Daoy (cell line): Measurements from ENCODE around the gene MCF2L. TPM values are rescaled to one million over a fixed set of nuclear protein-coding genes. Genes with fewer than 3 reads are reported as not detected.

Experiments
- DNase-seq: peaks from one replicate; pipeline ENCODE4 v3.0.0-alpha.2; 2015; ENCODE audit warnings: low read depth
- total RNA-seq: library from RNA; depleted of rRNA; stranded (reverse); fragments of >200 nt; shearing (Covaris generic); gene quantifications from 2 replicates; pipeline ENCODE4 v1.2.3, GENCODE V29; 2014

MCF2L gene
- total RNA-seq, 1 experiment from 2014 or later: 11.3 TPM

DNA sequence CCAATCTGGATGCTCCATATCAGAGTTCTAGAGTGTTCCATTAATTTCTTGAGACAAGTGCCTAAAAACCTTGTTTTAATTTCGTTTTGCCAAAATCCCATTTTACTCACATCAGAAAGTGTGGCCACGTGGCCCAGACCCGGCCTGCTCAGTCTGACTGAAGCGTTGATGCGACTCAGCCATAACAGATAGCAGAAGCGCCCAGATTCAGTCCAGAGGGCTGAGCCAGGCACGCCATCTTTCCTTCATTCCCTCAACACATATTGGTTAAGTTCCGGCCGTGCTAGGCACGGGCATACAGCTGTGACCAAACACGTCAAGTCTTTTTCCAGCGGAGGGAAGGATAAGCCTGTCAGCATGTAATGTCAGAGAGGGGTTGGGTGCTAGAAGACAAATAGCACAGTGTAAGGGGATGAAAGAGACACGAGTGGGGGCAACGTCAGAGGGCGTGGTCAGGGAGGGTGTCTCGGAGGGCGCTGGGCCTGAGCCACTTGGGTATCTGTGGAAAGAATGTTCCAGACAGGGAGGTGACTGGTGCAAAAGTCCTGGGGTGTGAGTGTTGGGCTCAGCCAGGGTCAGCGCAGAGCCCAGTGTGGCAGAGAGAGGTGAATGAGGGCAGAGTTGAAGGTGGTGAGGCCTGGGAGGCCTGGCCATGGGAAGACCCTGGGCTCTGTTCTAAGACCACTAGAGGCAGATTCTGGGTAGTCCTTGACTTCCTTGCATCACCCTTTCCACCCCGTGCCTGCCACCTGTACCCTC lies 156.7 kb downstream of the MCF2L start:
- no peak for DNase-seq

DNA sequence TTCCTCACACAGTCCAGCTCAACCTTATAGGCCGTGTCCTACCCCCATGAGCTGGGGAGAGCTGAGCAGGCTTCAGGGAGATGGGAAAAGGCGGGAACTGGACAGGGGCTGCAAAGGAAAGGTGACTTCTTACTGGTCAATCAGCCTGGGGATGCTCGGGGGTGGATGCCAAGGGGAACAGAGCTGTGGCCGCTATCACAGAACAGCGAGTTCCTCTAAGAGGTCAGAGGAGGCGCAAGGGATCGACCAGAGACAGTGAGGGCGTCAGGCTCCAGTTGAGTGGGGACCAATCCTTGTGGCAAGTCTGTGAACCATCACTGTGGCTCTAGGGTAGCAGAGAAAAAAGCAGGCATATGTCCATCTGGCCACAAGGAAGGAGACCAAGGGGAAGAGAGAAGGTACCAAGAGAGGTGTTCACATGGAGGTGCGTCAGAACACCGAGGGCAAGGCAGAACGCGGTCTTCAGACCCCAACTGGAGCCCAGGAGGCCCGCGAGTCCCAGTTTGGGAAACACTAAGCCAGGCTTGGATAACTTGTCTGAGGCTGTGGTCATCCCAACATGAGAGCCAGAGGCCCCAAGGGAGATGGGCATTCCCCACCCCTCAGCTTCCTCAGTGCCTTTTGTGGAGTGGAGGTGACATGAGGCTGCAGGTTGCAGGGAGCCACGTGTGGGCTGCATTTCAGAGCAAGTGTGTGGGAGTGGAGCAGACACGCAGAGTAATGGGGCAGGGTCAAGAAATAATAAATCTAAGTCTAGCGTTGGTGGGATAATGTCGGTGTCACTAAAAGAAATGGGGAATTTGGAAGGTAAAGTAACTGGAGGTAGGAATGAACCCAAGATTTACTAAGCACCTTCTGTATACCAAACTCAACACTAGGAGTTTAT lies 157.5 kb downstream of the MCF2L start:
- no peak for DNase-seq

DNA sequence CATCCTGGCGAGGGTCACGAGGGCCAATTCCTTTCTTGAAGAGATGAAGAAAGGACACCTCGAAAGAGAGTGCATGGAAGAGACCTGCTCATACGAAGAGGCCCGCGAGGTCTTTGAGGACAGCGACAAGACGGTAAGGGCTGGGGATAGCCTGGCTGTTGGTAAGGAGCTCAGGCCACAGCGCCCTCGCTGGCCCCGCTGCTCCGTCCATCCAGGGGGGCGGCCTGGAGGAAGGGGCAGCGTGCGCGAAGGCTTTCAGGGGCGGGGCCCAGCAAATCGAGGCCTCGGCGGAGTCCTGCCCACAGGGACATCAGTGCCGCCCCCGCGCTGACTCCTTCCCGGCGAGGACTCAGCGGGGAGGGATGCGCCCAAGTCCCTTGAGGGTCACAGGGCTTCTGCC lies 160.5 kb downstream of the MCF2L start:
- DNase-seq: no peak

DNA sequence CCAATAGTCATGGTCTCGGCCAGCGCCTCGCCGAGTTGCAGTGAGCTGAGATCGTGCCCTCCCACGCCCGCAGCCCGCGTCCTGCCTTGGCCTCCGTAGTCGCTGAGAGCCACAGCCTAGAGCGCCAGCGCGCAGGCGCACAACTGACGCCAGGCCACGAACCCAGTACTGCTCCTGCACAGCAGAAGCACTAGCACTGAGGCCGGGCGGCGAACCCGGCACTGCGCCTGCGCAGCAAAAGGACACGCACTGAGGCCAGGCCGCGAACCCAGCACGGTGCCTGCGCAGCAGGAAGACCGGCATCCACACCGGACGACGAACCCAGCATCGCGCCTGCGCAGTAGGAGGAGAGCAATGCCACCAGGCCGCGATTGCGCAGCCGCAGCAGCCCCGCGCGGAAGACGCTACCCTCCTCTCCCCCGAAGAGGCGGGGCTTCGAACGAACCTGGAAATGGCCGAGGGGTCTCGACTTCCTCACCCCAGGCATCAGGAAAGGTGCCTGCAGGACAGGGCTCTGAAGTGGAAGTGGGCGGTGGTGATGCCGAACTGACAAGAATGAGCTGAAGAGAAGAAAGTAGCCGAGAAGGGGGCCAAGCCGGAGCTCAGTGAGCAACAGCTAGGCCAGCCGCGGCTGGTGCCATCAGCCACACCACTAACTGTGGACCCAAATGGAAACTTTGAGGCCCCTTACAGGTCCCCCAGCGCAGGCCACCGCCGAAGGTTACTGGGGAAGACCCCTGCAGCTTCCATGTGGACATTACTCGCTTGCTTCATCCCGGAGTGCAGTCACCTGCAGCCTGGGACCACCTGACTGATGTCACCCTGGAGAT lies 161.1 kb downstream of the MCF2L start:
- DNase-seq: no peak

DNA sequence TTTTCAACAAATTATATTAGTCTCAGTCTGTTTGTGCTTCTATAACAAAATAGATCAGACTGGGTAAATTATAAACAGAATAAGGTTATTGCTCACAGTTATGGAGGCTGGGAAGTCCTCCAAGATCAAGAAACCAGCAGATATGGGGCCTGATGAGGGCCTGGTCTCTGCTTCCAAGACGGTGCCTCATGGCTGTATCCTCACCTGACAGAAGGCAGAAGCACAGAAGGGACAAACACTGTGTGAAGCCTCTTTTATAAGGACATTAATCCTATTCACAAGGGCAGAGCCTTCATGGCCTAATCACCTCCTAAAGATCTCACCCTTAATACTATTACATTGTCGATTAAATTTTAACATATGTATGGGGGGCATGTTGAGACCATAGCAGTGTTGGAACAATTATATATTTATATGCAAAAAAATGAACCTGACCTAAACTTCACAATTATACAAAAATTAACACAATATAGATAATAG lies 166.3 kb downstream of the MCF2L start:
- DNase-seq: no peak

DNA sequence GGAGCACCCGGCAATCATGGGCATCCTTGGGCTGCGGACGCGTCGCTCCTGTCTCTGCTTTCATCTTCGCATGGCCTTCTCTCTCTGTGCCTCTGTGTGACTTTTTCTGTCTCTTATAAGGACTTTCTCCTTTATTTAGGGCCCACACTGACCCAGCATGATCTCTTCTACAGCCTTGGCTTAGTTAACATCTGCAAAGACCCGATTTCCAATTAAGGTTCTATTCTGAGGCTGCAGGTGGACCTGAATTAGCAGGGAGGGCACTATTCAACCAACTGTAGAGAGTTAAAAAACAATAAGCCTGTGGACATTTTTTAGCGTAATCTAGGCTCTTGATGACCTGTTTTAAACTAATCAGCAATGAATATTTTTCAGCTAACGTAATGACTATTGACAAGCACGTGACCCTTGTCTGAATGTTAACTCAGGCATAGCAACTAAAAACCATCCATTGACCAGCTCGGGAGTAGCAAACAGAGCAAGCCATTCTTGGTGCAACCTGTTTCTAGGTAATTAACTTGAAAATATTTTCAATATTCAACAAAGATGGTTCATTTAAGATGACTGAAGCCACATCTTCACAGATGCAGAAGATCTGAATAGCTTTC lies 168.8 kb downstream of the MCF2L start:
- no peak for DNase-seq

DNA sequence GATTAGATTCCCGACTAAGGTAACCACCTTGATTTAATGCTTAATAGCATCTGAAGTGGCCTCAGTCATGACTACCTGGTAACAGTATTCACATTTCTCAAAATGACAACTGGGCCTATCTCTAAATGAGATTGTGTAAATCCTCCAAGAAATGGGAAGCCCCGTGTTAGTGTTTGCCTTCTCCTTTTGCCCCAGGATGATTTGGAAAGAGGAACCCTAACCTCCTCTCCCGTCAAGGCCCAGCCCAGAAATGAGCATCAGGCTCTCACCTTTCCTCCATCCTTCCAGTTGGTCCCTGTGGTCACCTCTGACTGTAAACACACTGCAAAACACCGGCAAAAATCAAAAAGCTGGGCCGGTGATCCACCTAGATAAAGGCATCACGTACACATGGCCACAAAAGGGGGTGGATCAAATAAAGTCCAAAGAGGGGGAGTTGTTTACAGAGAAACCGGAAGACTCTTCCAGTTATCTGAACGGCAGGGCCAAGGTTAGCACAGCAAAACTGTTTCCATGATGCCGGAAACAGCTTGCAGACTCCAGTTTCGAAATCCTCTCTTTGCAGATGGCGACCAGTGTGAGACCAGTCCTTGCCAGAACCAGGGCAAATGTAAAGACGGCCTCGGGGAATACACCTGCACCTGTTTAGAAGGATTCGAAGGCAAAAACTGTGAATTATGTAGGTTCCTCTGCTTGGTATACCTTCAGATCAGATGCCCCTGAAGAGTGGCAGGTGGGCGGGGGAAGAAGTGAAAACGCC lies 170.0 kb downstream of the MCF2L start:
- no peak for DNase-seq

DNA sequence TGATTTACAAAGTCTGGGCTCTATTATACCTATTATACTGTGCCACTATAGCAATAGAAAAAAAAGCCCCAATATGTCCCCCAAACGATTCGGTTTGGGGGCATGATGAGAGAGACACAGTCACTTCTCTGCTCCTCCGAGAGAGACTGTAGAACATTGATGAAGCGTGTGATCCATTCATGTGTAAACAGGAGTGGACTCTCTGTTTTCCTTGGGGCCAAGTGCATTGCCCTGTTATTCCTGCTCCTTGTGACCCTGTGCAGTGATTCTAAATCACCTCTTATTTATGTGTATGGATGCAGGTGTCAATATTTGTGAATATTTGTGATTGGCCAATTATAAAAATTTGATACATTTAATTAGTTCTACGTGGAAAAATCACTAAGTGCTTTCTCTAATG lies 170.6 kb downstream of the MCF2L start:
- DNase-seq: no peak

DNA sequence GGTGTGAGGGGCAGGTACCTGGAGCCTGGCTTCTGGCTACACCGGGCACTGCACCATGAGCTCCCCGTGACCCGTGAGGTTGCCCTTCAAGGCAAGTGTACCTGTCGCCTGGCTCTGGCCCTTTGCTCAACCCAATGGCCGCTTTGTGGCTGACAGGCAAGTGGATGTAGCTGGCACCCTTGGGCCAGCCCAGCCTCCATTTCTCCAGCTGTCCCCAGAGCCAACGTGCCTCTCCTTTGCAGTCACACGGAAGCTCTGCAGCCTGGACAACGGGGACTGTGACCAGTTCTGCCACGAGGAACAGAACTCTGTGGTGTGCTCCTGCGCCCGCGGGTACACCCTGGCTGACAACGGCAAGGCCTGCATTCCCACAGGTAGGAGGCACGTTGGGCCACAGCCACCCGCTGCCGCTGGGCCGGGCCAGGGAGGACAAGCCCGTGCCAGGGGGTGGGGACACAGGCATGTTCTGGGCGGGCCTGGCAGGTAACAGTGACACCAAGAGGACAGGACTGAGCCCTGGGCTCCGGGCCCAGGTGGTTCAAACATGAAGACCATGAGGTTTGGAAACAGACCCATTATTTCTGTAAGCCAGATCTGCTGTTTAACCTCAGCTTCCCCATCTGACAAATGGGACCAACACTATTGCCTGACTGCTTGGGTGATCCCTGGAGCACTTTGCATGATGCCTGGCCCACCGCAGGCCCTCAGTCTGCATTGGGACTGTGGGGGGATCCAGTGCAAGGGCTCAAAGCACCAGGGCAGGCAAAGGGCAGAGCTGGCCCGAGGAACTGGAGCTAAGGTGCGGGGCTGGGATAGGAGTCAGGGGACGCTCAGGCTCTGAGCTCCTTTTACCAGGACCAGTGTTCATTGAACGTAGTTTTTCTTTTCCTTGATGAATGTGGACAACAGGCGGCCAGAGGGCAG lies 171.9 kb downstream of the MCF2L start:
- no peak for DNase-seq

DNA sequence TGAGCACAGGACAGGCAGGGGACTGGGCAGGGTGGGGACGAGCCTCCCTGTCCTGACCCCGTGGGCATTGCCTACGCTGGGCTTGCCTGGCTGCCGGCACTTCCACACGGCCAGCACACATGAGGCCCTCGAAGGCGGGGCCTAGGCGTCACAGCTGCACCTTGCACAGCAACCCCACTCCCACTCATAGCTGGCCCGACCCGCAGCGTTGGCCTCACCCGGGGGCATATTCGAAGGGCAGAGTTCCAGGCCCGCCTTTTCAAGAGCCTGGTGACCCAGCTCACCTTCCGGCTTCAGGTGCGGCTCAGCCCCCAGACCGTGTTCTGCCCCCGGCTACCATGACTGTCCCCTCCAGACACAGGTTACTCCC lies 172.6 kb downstream of the MCF2L start:
- DNase-seq: no peak

DNA sequence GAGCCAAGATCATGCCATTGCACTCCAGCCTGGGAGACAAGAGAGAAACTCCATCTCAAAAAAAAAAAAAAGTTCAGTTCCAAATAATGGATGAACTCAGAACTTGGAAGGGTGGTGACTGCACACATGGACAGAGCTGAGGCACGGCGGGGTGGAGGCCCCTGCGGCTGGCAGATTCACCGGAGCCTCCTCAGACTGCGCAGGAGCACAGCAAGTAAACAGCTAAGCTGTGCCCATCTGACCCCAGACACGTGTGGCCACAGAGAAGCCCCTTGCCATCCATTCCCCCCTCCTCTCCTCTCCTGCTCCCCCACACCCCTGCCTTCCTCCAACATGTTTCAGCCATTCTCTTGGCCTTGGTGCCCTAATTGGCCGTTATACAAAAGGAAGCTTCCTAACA lies 173.9 kb downstream of the MCF2L start:
- DNase-seq: no peak

DNA sequence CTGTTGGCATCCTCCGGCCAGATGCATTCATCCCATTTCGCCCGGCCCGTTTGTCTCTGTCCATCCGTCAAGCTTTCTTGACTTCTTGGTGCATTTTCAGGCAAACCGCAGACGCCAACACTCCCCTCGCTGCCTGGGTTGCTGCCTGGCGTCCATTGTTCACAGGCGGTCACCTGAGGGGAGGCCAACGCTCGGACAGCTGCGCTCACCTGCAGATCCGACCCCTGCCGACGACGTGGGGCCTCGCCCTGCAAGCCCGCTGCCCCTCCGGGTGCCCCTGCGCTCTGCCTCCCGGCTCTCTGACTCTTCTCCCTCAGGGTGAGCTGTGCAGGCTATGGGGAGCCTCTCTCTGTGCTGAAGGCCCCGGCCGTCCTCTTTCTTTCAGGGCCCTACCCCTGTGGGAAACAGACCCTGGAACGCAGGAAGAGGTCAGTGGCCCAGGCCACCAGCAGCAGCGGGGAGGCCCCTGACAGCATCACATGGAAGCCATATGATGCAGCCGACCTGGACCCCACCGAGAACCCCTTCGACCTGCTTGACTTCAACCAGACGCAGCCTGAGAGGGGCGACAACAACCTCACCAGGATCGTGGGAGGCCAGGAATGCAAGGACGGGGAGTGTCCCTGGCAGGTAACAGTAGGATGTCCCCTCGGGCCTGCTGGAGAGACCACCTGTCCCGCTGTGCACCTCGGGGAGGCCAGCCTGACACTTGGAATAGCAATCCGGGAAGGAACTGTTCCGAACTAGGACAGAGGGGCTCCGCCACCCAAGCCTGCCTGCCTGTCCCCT lies 174.6 kb downstream of the MCF2L start:
- no peak for DNase-seq

DNA sequence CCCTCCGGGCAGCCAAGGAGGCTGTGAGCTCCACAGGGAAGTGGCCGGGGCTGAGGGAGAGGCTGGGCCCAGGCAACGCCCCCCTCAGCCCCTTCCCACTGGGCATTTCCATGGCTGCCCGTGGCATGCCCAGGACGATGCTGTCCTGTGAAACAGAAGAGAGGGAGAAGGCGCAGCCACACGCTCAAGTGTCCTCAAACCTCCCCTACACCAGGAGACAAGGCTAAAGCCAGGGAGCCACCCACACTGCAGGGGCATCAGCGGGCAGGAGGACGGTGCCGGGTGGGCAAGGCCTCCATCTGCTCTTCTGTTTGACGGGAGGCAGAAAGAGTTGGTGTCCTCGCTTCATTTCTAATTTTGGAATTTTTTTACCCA lies 175.2 kb downstream of the MCF2L start:
- no peak for DNase-seq

DNA sequence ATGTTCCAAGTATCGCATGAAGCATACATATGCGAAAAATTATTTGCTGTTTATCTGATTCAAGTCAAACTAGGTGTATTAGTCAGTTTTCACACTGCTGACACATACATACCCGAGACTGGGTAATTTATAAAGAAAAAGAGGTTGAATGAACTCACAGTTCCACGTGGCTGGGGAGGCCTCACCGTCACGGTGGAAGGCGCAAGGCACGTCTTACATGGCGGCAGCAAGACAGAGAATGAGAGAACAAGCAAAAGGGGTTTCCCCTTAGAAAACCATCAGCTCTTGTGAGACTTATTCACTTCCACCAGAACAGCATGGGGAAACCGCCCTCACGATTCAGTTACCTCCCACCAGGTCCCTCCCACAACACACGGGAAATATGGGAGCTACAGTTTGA lies 176.5 kb downstream of the MCF2L start:
- no peak for DNase-seq

DNA sequence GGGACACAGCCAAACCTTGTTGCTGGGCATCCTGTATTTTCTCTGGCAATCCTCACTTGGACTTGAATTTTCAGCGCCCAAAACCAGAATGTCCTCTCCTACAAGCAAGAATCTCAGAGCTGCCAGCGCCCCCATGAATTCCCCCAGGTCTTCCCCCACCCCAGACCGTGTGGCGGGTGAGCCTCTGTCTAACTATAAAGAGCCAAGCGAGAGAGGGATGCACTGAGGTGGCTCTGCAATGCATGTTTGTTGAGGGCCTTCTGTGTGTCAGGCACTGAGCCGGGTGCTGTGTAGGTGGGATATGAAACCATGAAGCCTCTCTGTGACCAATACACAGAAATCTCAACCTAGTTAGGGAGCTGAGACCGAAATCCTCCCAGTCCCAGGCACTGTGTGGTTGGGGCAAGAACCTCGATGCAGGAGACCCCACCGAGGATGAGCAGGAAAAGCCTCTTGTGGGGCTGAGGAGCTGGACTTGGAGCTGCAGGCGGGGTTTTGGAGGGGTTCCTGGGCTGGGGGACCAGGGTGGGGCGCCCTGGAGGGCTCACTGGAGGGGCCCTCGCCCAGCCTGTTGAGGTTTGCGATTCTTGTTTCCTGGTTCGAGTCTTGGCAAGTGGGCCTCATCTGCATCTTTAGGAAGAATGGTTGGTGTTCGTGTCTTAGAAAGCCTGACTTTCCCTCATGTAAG lies 177.0 kb downstream of the MCF2L start:
- DNase-seq: no peak

DNA sequence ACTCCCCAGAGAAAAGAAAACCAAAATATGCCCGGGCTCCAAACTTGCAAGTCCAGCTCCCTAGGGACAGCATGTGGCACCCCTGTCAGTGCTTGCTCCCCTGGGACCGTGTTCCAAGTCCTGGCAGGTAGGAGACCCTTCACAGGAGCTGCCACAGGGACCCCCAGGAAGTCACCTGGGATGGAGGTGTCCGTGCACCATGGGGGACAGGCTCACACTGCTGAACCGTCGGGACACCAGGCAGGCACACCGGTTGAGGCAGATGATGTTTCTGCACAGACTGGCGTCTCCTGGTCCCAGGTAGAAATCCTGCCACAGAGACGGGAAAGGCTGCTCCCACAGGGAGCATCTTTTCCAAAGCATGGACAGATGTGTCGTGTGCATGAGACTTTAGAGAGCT lies 177.7 kb downstream of the MCF2L start:
- no peak for DNase-seq

DNA sequence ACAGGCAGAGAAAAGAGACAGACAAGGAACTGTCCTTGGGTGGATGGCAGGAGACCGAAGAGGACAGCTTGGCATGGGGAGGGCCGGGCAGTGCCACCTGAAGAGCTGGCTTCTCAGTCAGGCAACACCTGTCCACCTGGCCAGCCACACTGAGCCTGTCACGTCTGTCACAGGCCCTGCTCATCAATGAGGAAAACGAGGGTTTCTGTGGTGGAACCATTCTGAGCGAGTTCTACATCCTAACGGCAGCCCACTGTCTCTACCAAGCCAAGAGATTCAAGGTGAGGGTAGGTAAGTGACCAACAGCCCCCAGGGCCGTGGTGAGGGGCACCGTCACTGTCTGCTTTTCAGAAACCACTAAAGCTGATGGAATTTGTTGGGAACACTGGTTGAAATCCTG lies 178.2 kb downstream of the MCF2L start:
- no peak for DNase-seq

DNA sequence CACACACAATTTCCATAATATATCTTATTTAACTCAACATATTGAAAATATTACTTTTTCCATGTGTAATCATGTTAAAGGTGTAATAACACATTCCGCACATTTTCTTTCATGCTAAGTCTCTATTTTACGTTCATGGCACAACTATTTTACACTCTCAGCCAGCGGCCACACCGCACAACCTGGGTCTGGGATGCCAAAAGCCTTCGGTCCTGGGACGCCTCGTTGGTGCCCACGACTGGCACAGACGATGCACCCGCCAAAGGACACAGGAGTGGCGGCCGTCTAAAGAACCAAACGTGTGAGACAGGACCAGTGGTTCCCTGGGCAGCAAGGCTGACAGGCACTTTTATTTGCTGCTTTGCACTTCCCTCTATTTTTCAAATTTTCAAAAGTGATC lies 179.4 kb downstream of the MCF2L start:
- no peak for DNase-seq
